ENCODE measurements around the gene CTIF.

DNA sequence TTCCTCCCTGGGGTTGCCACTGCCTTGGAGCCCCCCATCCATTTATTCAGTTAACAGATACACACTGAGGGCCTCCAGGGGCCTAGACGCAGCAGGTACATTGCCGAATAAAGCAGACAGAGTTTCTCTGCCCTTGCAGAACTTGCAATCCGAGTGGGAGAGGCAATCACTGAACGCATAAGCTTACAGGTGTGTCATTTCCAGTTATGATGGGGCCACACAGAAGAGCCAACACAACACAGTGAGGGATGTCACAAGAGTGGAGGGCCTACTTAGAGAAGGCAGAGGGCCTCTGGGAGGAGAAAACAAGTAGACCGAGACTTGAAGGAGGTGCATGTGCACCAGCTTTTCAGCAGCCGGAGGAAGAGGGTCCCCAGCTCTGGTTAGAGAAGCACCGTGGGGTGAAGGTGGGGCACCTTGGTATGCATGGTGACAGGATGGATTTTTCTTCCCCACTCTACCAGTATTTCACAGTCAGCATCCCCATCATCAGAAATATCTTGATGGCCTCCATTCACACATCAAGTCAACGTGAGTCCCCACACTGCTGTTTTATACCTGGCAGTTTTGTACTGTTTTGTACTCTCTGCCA is 261.0 kb downstream of the CTIF start:
- TF ChIP-seq, protein P1, sequence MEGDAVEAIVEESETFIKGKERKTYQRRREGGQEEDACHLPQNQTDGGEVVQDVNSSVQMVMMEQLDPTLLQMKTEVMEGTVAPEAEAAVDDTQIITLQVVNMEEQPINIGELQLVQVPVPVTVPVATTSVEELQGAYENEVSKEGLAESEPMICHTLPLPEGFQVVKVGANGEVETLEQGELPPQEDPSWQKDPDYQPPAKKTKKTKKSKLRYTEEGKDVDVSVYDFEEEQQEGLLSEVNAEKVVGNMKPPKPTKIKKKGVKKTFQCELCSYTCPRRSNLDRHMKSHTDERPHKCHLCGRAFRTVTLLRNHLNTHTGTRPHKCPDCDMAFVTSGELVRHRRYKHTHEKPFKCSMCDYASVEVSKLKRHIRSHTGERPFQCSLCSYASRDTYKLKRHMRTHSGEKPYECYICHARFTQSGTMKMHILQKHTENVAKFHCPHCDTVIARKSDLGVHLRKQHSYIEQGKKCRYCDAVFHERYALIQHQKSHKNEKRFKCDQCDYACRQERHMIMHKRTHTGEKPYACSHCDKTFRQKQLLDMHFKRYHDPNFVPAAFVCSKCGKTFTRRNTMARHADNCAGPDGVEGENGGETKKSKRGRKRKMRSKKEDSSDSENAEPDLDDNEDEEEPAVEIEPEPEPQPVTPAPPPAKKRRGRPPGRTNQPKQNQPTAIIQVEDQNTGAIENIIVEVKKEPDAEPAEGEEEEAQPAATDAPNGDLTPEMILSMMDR (IDR thresholded peaks at IDR 0.05) = no peak
- TF ChIP-seq EP300 (IDR thresholded peaks at IDR 0.05; ENCODE audit: low read depth) = no peak

Data from transverse colon (tissue), 3 donors.